Measurements from ENCODE around the gene FLOT1.

The FLOT1 gene

DNA sequence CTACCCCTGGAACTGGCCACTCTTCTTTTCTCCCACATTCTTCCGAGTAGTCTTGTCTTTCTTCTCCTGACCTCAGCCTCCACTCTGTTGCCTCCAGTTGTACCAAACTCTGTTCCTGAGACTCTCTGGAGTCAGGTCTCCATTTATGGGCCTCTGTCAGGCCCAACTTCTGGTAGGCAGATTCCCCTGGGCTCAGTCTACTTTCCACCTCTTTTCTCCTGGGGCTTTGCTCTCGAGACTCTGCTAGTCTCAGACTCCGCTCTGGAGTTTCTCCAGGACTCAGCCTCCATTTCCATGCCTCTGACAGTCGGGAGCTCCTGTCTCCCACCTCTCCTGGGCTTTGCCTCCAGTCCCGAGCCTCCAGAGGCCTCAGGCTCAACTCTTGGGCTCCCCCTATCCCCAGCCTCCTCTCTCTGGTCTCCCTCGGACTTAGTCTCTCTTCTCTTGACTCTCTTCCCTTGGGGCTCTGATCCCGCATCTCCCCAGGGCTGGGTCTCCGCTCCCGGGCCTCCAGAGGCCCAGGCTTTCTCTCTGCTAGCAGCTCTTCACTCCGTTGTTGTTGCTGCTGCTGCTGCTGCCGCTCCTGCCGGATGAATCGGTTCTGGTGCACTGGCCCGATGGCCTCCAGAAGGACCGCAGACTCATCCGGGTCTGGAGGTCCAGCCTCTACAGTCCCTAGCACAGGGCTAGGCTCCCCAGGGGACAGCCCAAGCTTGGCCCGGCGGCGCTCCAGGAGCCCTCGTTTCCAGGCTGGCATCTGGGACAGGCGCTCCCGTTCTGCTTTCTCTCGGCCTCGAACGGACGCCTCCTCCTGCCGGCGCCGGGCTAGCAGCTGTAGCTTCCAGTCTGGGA is 57.1 kb downstream of the FLOT1 start (continued):
- TF ChIP-seq ZBTB1 (tag by site-specific recombination; IDR thresholded peaks at IDR 0.05) (no peak), GLIS1 (tag by site-specific recombination; IDR thresholded peaks at IDR 0.05) (no peak), IKZF3 (tag by site-specific recombination; IDR thresholded peaks at IDR 0.05) (0 out of 2 replicates have a peak, but pooled peaks have one; percentile 7)

DNA sequence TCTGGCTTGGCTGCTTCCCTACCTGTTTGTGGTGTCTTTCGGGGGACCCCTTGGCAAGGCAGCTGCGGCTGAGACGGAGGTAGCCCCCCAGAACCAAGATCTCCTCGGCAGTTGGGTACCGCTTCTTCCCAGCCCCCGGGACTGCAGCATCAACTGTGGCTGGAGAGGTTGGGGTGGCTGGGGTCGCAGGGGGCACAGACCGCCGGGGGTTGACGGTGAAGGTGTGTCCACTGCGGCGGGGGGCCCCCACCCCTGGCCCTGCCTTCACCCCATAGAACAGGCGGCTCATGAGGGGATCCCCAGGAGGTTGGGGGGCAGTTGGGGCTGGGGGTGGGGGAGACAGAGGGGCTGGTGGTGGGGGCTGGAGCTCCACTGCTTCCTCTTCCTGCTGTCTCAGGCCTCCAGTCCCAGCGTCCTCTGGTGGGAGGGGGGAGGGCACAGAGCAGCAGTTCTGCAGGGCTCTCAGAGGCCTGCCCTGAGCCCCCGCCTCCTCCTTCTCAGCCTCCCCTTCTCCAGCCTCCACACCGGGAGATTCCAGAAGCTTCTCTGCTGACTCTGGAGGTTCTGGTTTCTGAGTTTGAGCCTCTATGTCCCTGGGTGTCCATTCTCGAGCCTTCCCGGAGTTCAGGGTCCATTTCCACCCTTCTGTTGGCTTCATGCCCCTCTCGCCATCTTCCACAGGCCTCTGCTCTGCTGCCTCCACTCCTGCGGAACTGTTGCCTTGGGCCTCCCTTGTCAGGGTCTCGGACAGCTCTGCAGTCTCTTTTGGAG is 57.9 kb downstream of the FLOT1 start:
- peak overlapping the region; percentile 1 for H3K4me3 ChIP-seq (ENCODE audit: low read depth, low read length)
- ChIA-PET POLR2A (interaction anchor here (0.8 to 7.6 kb wide), 6 partner anchors 12 to 60 kb away, joined by 3 to 120 read pairs (median 12); partner anchors contain the start of genes IER3, MDC1 and TUBB), CTCF (interaction anchor here (0.6 to 19.6 kb wide), 5 partner anchors 12 to 201 kb away, joined by 3 to 692 read pairs (median 5); partner anchors contain the start of genes DHX16, MDC1 and TUBB)
- H3K27ac ChIP-seq (ENCODE audit: extremely low read depth, low read depth, low read length): peak overlapping the region; percentile 70; the same call in 1 of the 2 replicates
- H3K9me3 ChIP-seq (ENCODE audit: control insufficient read depth, insufficient read depth, low read depth, low read length): no peaks in the 10 kb centered on the region
- peaks cover 0 to 14% of the 10 kb centered on the region in 2 experiments; a peak in 2 of 3 replicates for H3K36me3 ChIP-seq (ENCODE audit: control insufficient read depth in 2 of 2, insufficient read depth in 1 of 2, low read length in 2 of 2)
- TF ChIP-seq, protein P1, sequence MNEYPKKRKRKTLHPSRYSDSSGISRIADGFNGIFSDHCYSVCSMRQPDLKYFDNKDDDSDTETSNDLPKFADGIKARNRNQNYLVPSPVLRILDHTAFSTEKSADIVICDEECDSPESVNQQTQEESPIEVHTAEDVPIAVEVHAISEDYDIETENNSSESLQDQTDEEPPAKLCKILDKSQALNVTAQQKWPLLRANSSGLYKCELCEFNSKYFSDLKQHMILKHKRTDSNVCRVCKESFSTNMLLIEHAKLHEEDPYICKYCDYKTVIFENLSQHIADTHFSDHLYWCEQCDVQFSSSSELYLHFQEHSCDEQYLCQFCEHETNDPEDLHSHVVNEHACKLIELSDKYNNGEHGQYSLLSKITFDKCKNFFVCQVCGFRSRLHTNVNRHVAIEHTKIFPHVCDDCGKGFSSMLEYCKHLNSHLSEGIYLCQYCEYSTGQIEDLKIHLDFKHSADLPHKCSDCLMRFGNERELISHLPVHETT (tag by site-specific recombination; IDR thresholded peaks at IDR 0.05): no peak
- TF ChIP-seq GLIS2 (tag by site-specific recombination; IDR thresholded peaks at IDR 0.05): peak; percentile 53
- peaks cover 26% of the 10 kb centered on the region for H3K4me1 ChIP-seq (ENCODE audit: control insufficient read depth, insufficient read depth, low read length)

DNA sequence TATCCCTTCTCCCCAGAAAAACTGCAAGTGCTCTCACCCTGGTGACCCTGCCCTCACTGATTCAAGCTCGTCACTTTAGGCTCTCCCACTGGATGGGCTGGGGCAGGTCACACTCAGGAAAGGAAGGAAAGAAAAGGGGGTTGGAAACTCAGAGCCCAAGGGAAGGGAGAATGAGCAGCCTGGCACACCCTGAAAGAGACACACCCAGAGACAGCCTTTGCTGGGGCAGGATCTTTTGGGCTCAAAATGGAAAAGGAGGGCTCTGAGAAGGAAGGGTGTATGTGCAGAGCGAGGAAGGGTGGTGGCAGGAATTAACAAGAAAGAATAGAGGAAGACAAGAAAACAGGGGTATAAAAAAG is 58.5 kb downstream of the FLOT1 start:
- CTCF ChIA-PET: interaction anchor here (0.6 to 19.6 kb wide), 5 partner anchors 11 to 201 kb away, joined by 3 to 692 read pairs (median 5); partner anchors contain the start of genes DHX16, MDC1 and TUBB
- TF ChIP-seq ZNF423 (tag by site-specific recombination; IDR thresholded peaks at IDR 0.05) (no peak), SP2 (tag by site-specific recombination; IDR thresholded peaks at IDR 0.05) (peak; percentile 46), ZNF366 (tag by site-specific recombination; conservative IDR thresholded peaks at IDR 0.05) (peak; percentile 57), ZNF768 (tag by site-specific recombination; IDR thresholded peaks at IDR 0.05) (no peak), ZNF600 (tag by site-specific recombination; IDR thresholded peaks at IDR 0.05) (no peak), ZSCAN16 (tag by site-specific recombination; IDR thresholded peaks at IDR 0.05) (no peak), ZNF48 (tag by site-specific recombination; IDR thresholded peaks at IDR 0.05) (no peak), ZNF19 (tag by site-specific recombination; IDR thresholded peaks at IDR 0.05; ENCODE audit: low read depth) (no peak), ZNF747 (tag by site-specific recombination; IDR thresholded peaks at IDR 0.05) (no peak)
- TF ChIP-seq, protein P2, sequence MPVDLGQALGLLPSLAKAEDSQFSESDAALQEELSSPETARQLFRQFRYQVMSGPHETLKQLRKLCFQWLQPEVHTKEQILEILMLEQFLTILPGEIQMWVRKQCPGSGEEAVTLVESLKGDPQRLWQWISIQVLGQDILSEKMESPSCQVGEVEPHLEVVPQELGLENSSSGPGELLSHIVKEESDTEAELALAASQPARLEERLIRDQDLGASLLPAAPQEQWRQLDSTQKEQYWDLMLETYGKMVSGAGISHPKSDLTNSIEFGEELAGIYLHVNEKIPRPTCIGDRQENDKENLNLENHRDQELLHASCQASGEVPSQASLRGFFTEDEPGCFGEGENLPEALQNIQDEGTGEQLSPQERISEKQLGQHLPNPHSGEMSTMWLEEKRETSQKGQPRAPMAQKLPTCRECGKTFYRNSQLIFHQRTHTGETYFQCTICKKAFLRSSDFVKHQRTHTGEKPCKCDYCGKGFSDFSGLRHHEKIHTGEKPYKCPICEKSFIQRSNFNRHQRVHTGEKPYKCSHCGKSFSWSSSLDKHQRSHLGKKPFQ (tag by site-specific recombination; IDR thresholded peaks at IDR 0.05): no peak
- TF ChIP-seq, protein P1 (tag by site-specific recombination; IDR thresholded peaks at IDR 0.05): no peak
- TF ChIP-seq, protein P3, sequence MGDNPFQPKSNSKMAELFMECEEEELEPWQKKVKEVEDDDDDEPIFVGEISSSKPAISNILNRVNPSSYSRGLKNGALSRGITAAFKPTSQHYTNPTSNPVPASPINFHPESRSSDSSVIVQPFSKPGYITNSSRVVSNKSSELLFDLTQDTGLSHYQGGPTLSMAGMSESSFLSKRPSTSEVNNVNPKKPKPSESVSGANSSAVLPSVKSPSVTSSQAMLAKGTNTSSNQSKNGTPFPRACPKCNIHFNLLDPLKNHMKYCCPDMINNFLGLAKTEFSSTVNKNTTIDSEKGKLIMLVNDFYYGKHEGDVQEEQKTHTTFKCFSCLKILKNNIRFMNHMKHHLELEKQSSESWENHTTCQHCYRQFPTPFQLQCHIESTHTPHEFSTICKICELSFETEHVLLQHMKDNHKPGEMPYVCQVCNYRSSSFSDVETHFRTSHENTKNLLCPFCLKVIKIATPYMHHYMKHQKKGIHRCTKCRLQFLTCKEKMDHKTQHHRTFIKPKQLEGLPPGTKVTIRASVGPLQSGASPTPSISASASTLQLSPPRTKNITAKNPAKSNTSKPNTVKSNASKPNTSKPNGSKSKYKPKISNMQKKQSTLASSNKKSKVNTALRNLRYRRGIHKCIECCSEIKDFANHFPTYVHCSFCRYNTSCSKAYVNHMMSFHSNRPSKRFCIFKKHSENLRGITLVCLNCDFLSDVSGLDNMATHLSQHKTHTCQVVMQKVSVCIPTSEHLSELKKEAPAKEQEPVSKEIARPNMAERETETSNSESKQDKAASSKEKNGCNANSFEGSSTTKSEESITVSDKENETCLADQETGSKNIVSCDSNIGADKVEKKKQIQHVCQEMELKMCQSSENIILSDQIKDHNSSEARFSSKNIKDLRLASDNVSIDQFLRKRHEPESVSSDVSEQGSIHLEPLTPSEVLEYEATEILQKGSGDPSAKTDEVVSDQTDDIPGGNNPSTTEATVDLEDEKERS (tag by site-specific recombination; IDR thresholded peaks at IDR 0.05): no peak
- TF ChIP-seq, protein P4, sequence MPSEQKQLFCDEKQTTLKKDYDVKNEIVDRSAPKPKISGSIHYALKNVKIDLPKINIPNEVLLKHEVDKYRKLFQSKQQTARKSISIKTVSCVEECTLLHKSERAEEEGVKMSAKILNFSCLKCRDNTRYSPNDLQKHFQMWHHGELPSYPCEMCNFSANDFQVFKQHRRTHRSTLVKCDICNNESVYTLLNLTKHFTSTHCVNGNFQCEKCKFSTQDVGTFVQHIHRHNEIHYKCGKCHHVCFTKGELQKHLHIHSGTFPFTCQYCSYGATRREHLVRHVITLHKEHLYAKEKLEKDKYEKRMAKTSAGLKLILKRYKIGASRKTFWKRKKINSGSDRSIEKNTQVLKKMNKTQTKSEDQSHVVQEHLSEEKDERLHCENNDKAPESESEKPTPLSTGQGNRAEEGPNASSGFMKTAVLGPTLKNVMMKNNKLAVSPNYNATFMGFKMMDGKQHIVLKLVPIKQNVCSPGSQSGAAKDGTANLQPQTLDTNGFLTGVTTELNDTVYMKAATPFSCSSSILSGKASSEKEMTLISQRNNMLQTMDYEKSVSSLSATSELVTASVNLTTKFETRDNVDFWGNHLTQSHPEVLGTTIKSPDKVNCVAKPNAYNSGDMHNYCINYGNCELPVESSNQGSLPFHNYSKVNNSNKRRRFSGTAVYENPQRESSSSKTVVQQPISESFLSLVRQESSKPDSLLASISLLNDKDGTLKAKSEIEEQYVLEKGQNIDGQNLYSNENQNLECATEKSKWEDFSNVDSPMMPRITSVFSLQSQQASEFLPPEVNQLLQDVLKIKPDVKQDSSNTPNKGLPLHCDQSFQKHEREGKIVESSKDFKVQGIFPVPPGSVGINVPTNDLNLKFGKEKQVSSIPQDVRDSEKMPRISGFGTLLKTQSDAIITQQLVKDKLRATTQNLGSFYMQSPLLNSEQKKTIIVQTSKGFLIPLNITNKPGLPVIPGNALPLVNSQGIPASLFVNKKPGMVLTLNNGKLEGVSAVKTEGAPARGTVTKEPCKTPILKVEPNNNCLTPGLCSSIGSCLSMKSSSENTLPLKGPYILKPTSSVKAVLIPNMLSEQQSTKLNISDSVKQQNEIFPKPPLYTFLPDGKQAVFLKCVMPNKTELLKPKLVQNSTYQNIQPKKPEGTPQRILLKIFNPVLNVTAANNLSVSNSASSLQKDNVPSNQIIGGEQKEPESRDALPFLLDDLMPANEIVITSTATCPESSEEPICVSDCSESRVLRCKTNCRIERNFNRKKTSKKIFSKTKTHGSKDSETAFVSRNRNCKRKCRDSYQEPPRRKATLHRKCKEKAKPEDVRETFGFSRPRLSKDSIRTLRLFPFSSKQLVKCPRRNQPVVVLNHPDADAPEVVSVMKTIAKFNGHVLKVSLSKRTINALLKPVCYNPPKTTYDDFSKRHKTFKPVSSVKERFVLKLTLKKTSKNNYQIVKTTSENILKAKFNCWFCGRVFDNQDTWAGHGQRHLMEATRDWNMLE (tag by site-specific recombination; conservative IDR thresholded peaks at IDR 0.05; ENCODE audit: low read depth): no peak

More for the DNA sequence above, 58.5 kb downstream of the FLOT1 start:
- peaks cover 0 to 14% of the 10 kb centered on the region in 2 experiments; a peak in 2 of 3 replicates for H3K36me3 ChIP-seq (ENCODE audit: control insufficient read depth in 2 of 2, insufficient read depth in 1 of 2, low read length in 2 of 2)
- peaks cover 28% of the 10 kb centered on the region for H3K4me1 ChIP-seq (ENCODE audit: control insufficient read depth, insufficient read depth, low read length)
- peak overlapping the region; percentile 70; the same call in 1 of the 2 replicates for H3K27ac ChIP-seq (ENCODE audit: extremely low read depth, low read depth, low read length)
- POLR2A ChIA-PET: interaction anchor here (0.8 to 7.6 kb wide), 7 partner anchors 11 to 61 kb away, joined by 3 to 120 read pairs (median 9); partner anchors contain the start of genes DHX16, IER3, MDC1 and TUBB
- peak overlapping the region; percentile 28 for H3K4me3 ChIP-seq (ENCODE audit: low read depth, low read length)
- no peaks in the 10 kb centered on the region for H3K9me3 ChIP-seq (ENCODE audit: control insufficient read depth, insufficient read depth, low read depth, low read length)
